ENCODE measurements around the gene CCDC63. TPM values are rescaled to one million over a fixed set of nuclear protein-coding genes. Genes with fewer than 3 reads are reported as not detected.

The CCDC63 gene
- total RNA-seq: not detected
- polyA plus RNA-seq: not detected
- long read RNA-seq, donor 1: 0 reads
- long read RNA-seq, donor 2: 0 reads
- long read RNA-seq, donor 3: 0 reads
- long read RNA-seq, donor 4: 0 reads

GRCh38 chr12:110846615-110847566 is at the start of gene CCDC63:
CCDC63 (plus strand) TSS chr12:110846987; CDS start chr12:110852955, 5,968 bp downstream.
- peak within 1 kb of the TSS; percentile 21 for H3K4me3 ChIP-seq (ENCODE audit: low read length)
- DNase-seq (peak; percentile 64 to 88 (median 85)), ATAC-seq (peak; percentile 63 to 72)
- H3K9me3 ChIP-seq (ENCODE audit: control insufficient read depth, low read length): no peaks in the 10 kb centered on the region
- no peaks in the 10 kb centered on the region for H3K27me3 ChIP-seq (ENCODE audit: control insufficient read depth, insufficient read depth)
- intact Hi-C loops (cut with DNase I): no loop called here
- WGBS: 18% methylated on average over 60 of the region's 60 CpGs
- no peaks in the 10 kb centered on the region for H3K4me1 ChIP-seq (ENCODE audit: control insufficient read depth, insufficient read depth, low read length)
- no peak within 1 kb of the TSS for H3K27ac ChIP-seq (ENCODE audit: low read length)

GRCh38 chr12:110798461-110798860 is 48.3 kb upstream of the CCDC63 start:
- H3K9me3 ChIP-seq (ENCODE audit: control insufficient read depth, low read length): no peaks in the 10 kb centered on the region
- H3K4me1 ChIP-seq (ENCODE audit: control insufficient read depth, insufficient read depth, low read length): no peaks in the 10 kb centered on the region
- intact Hi-C loops (cut with DNase I): no loop called here
- no peak overlapping the region for H3K4me3 ChIP-seq (ENCODE audit: low read length)
- DNase-seq (no peak), ATAC-seq (no peak)
- no peak overlapping the region for H3K27ac ChIP-seq (ENCODE audit: low read length)
- H3K27me3 ChIP-seq (ENCODE audit: control insufficient read depth, insufficient read depth): no peaks in the 10 kb centered on the region
- WGBS: 52% methylated on average over 3 of the region's 3 CpGs

- intact Hi-C loops (cut with DNase I): no loop called here
- H3K27ac ChIP-seq (ENCODE audit: low read length): no peak overlapping the region
- no peaks in the 10 kb centered on the region for H3K27me3 ChIP-seq (ENCODE audit: control insufficient read depth, insufficient read depth)
- H3K4me1 ChIP-seq (ENCODE audit: control insufficient read depth, insufficient read depth, low read length): no peaks in the 10 kb centered on the region
- H3K9me3 ChIP-seq (ENCODE audit: control insufficient read depth, low read length): no peaks in the 10 kb centered on the region
- DNase-seq (no peak), ATAC-seq (no peak)
- no peak overlapping the region for H3K4me3 ChIP-seq (ENCODE audit: low read length)
Measured at GRCh38 chr12:110802489-110802888, 44.3 kb upstream of the CCDC63 start.

- H3K27ac ChIP-seq (ENCODE audit: low read length): no peak overlapping the region
- 44% methylated on average over 3 of the region's 3 CpGs for WGBS
- no peaks in the 10 kb centered on the region for H3K4me1 ChIP-seq (ENCODE audit: control insufficient read depth, insufficient read depth, low read length)
- ATAC-seq (no peak), DNase-seq (no peak)
- H3K27me3 ChIP-seq (ENCODE audit: control insufficient read depth, insufficient read depth): no peaks in the 10 kb centered on the region
- no peak overlapping the region for H3K4me3 ChIP-seq (ENCODE audit: low read length)
- intact Hi-C loops (cut with DNase I): no loop called here
- no peaks in the 10 kb centered on the region for H3K9me3 ChIP-seq (ENCODE audit: control insufficient read depth, low read length)
Measured at GRCh38 chr12:110804406-110804805, 42.4 kb upstream of the CCDC63 start.

GRCh38 chr12:110807640-110808039 is 39.1 kb upstream of the CCDC63 start:
- DNase-seq (no peak), ATAC-seq (no peak)
- H3K4me1 ChIP-seq (ENCODE audit: control insufficient read depth, insufficient read depth, low read length): no peaks in the 10 kb centered on the region
- no peak overlapping the region for H3K4me3 ChIP-seq (ENCODE audit: low read length)
- no peaks in the 10 kb centered on the region for H3K27me3 ChIP-seq (ENCODE audit: control insufficient read depth, insufficient read depth)
- H3K9me3 ChIP-seq (ENCODE audit: control insufficient read depth, low read length): no peaks in the 10 kb centered on the region
- intact Hi-C loops (cut with DNase I): no loop called here
- no peak overlapping the region for H3K27ac ChIP-seq (ENCODE audit: low read length)
- 85% methylated on average over 7 of the region's 7 CpGs for WGBS

GRCh38 chr12:110809149-110809548 is 37.6 kb upstream of the CCDC63 start:
- no peaks in the 10 kb centered on the region for H3K27me3 ChIP-seq (ENCODE audit: control insufficient read depth, insufficient read depth)
- intact Hi-C loops (cut with DNase I): no loop called here
- H3K9me3 ChIP-seq (ENCODE audit: control insufficient read depth, low read length): no peaks in the 10 kb centered on the region
- H3K4me3 ChIP-seq (ENCODE audit: low read length): no peak overlapping the region
- ATAC-seq (no peak), DNase-seq (no peak)
- no peak overlapping the region for H3K27ac ChIP-seq (ENCODE audit: low read length)
- WGBS: 57% methylated on average over 1 of the region's 1 CpG
- H3K4me1 ChIP-seq (ENCODE audit: control insufficient read depth, insufficient read depth, low read length): no peaks in the 10 kb centered on the region

- DNase-seq: no peak
- Histone ChIP-seq H3K27me3 (ENCODE audit: control insufficient read depth, insufficient read depth) (no peaks in the 10 kb centered on the region), H3K4me3 (ENCODE audit: low read length) (no peak overlapping the region), H3K9me3 (ENCODE audit: control insufficient read depth, low read length) (no peaks in the 10 kb centered on the region), H3K27ac (ENCODE audit: low read length) (no peak overlapping the region), H3K4me1 (ENCODE audit: control insufficient read depth, insufficient read depth, low read length) (no peaks in the 10 kb centered on the region)
- no peak for ATAC-seq
- WGBS: 76% methylated on average over 6 of the region's 6 CpGs
- intact Hi-C loops (cut with DNase I): no loop called here
Measured at GRCh38 chr12:110811972-110812371, 34.8 kb upstream of the CCDC63 start.

GRCh38 chr12:110813285-110813684 is 33.5 kb upstream of the CCDC63 start:
- 39% methylated on average over 8 of the region's 8 CpGs for WGBS
- H3K27me3 ChIP-seq (ENCODE audit: control insufficient read depth, insufficient read depth): no peaks in the 10 kb centered on the region
- intact Hi-C loops (cut with DNase I): no loop called here

GRCh38 chr12:110813756-110814155 is 33.0 kb upstream of the CCDC63 start:
- H3K9me3 ChIP-seq (ENCODE audit: control insufficient read depth, low read length): no peaks in the 10 kb centered on the region
- intact Hi-C loops (cut with DNase I): no loop called here
- no peaks in the 10 kb centered on the region for H3K4me1 ChIP-seq (ENCODE audit: control insufficient read depth, insufficient read depth, low read length)
- H3K27ac ChIP-seq (ENCODE audit: low read length): no peak overlapping the region
- no peak overlapping the region for H3K4me3 ChIP-seq (ENCODE audit: low read length)
- ATAC-seq: no peak
- DNase-seq: no peak
- no peaks in the 10 kb centered on the region for H3K27me3 ChIP-seq (ENCODE audit: control insufficient read depth, insufficient read depth)
- 79% methylated on average over 2 of the region's 2 CpGs for WGBS

More at GRCh38 chr12:110813285-110813684, 33.5 kb upstream of the CCDC63 start:
- Histone ChIP-seq H3K27ac (ENCODE audit: low read length) (no peak overlapping the region), H3K9me3 (ENCODE audit: control insufficient read depth, low read length) (no peaks in the 10 kb centered on the region), H3K4me3 (ENCODE audit: low read length) (no peak overlapping the region), H3K4me1 (ENCODE audit: control insufficient read depth, insufficient read depth, low read length) (no peaks in the 10 kb centered on the region)
- DNase-seq (no peak), ATAC-seq (no peak)

- no peaks in the 10 kb centered on the region for H3K4me1 ChIP-seq (ENCODE audit: control insufficient read depth, insufficient read depth, low read length)
- no peaks in the 10 kb centered on the region for H3K9me3 ChIP-seq (ENCODE audit: control insufficient read depth, low read length)
- intact Hi-C loops (cut with DNase I): no loop called here
- H3K27ac ChIP-seq (ENCODE audit: low read length): no peak overlapping the region
- ATAC-seq (no peak), DNase-seq (no peak)
- WGBS: 93% methylated on average over 1 of the region's 1 CpG
- no peaks in the 10 kb centered on the region for H3K27me3 ChIP-seq (ENCODE audit: control insufficient read depth, insufficient read depth)
- no peak overlapping the region for H3K4me3 ChIP-seq (ENCODE audit: low read length)
Measured at GRCh38 chr12:110816248-110816647, 30.5 kb upstream of the CCDC63 start.

- WGBS: 52% methylated on average over 1 of the region's 1 CpG
- Histone ChIP-seq H3K27ac (ENCODE audit: low read length) (no peak overlapping the region), H3K9me3 (ENCODE audit: control insufficient read depth, low read length) (no peaks in the 10 kb centered on the region), H3K4me1 (ENCODE audit: control insufficient read depth, insufficient read depth, low read length) (no peaks in the 10 kb centered on the region), H3K4me3 (ENCODE audit: low read length) (no peak overlapping the region), H3K27me3 (ENCODE audit: control insufficient read depth, insufficient read depth) (no peaks in the 10 kb centered on the region)
- DNase-seq (no peak), ATAC-seq (no peak)
- intact Hi-C loops (cut with DNase I): no loop called here
Measured at GRCh38 chr12:110816779-110817178, 30.0 kb upstream of the CCDC63 start.

Data from right cardiac atrium (tissue), 5 donors.